NCI-H748 (cell line): ENCODE results near the gene AGRP.
A peak's percentile ranks its signal among the peaks of the same experiment; 100 is the strongest.
"Not testable (repeated sequence)": the region's sequence is repeated elsewhere in the genome, so short reads cannot be mapped to it uniquely, and the experiment has no call there.

Experiments
- DNase-seq: peaks from one replicate; lab custom pipeline; 2025; ENCODE audit not compliant: unreplicated experiment; lab: John Stamatoyannopoulos, UW

The AGRP gene, protein sequence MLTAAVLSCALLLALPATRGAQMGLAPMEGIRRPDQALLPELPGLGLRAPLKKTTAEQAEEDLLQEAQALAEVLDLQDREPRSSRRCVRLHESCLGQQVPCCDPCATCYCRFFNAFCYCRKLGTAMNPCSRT

DNA sequence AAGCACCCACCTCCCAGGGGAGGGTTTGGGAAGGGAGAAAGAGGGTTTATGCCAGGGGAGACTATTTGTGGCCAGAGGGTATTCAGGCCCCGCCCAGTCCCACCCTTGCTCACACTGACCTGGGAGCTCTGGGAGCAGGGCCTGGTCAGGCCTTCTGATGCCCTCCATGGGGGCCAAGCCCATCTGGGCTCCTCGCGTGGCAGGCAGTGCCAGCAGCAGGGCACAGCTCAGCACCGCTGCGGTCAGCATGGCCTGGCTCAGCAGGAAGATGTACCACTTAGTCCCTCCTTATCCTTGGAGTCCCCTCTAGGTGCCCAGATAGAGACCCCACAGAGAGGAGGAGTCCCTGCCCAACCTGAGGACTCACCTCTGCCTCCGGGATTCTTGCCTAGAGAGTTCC, at the start of gene AGRP:
Gene AGRP, minus strand, starts transcription at position 398 of the 400 bp plus-strand sequence. Its CDS starts 149 bp downstream, at position 249.
- no peak for DNase-seq

DNA sequence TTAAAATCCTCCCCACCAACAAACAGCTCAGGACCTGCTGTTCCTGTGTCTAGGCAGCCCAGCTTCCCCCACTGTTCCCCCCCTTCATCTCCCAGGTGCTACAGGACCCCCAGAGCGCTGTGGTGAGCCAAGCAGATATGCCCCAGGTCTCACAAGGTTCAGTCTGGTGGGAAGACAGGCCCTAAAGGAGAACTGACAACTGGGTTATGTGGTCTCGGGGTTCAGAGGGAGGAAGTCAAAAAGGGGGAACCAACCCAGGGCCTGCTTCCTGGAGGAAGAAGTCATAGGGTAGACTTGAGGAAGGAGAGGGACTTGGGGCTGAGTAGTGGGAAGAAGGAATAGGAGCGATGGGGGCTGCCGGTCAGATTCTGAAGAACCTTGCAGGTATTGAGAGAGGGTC, 47.9 kb upstream of the AGRP start:
- no peak for DNase-seq

DNA sequence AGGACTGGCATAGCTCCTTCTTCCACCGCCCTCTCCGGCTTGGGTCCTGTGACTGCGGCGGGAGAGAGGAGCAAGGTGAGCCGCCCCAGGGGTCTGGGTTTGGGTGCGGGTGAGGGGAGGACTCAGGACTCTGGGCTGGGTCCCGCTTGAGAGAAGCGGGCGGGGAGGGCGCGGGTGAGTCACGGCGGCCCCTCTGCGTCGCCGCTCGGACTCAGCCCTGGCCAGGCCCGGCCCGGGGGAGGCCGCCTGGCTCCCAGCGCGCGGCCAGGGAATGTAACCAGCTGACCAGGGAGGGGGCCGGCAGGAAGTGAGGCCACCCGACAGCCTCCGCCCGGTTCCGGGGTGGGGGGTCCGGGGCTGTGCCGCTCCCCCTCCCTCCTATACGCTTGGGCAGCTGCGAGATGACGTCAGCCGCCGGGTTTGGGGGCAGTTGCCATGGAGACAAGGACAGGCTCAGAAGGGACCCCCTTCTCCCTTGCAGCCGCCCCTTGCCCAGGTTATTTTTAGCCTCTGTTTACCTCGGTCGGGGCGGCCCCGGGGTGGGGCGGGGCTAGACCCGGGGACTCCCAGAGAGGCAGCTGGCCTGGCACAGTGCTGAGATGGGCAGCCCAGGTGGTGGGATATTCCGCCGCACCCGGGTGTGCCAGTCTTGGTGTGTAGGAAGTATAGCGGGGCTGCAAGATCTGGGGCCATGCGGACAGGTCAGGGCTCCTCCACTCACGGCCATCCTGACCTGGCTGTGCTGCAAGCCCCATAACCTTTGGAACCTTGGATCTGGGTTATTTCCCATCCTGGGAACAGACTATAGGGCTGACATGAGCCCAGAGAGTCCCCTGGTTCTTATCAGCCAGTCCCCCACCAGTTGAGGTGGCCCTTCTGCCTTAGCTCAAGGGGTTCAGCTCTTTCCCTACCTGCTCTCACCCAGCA, 46.9 kb upstream of the AGRP start:
- DNase-seq, result peak; percentile 54

DNA sequence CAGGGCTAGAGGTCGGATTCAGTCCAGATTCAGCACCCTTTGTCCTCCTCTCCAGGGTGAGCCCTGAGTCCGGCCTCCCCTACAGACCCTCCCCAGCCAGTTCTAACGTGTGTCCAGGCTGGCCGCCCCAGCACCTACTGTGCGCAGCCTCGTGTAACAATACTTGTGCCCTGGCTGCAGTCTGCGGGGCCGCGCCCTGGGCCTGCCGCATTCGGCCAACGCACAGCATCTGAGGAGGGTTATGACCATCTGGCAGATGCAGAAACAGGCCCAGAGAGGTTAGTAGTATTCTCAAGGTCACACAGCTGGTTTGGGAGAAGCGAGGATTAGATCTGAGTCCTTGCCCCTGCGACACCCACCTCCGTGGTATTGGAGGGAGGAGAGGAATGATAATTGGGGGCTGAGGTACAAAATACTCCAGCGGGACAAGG, 46.2 kb upstream of the AGRP start:
- peak; percentile 51 for DNase-seq

DNA sequence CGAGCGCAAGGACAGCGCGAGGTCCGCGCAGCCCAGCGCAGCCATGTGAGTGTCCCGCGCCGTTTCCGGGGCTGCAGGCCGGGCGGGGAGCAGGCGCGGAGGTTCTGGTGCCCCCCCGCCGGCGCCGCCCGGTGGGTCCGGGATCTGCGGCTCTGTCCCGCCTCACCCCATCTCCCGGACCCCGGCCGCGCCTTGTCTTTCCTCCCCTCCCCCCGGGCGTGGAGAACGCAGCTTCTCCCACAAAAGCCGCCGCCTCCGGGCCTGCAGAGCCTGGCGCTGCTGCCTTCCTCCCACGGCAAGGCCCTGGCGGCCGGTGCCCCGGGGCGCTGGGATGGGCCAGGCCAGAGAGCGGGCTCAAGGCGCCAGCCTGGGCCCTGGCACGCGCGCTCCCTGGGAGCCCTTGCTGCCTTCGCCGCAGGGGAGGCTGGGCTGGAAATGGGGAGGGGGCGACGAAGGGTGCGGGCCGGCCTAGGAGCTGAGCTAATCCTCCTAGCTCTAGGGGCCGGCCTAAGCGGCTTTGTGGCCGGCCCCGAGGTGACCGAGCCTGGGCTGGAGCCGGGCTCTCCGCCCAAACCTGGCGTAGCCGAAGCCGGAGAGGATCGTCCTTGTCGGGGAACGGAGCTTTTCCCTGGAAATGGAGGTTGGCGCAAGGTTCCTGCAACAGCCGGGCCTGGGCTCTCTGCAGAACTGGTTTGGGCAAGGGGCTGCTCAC, 45.7 kb upstream of the AGRP start:
- DNase-seq, result peak; percentile 56

DNA sequence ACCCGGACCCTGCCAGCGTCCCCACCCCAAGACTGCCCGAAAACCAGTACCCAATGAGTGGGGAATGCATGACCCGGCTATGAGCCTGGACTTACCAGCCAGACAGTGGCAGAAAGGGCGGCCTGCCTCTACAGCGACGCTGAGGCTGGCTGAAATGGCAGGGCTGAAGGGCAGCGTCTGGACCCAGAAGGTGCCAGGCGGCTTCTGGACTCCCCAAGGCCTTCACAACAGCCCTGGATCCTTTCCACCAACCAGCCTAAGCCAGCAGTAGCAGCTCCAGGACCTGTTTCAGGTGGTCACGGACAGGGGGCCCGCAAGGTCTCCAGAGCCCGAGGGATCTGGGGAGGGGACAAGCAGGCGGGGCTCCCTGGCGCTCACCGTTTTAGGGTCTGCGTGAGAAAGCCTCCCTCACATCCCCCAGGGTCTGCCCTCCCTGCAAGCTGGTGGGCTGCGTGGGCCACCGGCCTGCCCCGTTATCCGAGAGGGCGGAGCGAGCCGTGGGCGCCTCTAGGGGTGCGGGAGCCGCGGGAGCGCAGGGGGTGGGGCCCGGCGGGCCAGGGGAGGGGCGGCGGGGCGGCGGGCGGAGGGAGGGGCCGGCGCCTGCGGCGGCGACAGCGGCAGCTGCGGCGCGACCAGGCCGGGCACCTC, 45.0 kb upstream of the AGRP start, which contains the start of gene RIPOR1:
Gene RIPOR1, plus strand, starts transcription at position 608 of the 648 bp plus-strand sequence. CDS start 9,618 bp downstream, outside the sequence.
- DNase-seq, result peak; percentile 56

DNA sequence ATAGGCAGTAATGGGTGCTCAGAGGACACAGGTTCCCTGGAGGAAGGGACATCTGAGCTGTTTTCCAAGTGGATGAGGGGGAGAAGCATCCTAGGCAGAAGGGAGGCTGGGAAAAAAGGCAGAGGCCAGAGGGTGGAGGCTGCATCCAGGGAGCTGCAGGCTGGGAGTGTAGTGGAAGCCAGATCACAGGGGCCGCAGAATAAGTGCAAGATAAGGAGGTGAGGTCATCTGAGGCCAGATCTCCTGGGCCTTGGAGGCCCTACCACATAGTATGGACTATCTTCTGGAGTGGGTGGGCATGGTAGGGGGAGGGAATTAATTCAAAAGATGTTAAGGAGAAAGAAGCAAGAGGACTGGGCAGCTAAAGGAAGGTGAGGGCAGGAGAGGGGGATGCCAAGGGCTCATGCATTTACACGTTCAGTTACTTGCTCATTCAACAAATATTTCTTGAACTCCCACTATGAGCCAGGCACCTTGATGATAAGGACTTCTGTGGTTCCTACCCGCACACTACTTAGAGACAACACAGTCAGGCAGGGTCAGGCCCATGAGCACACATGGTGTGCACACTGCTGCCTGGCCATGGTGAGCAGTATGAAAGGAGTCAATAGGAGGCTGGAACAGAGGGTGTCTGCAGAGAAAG, 42.9 kb upstream of the AGRP start:
- DNase-seq, result no peak

DNA sequence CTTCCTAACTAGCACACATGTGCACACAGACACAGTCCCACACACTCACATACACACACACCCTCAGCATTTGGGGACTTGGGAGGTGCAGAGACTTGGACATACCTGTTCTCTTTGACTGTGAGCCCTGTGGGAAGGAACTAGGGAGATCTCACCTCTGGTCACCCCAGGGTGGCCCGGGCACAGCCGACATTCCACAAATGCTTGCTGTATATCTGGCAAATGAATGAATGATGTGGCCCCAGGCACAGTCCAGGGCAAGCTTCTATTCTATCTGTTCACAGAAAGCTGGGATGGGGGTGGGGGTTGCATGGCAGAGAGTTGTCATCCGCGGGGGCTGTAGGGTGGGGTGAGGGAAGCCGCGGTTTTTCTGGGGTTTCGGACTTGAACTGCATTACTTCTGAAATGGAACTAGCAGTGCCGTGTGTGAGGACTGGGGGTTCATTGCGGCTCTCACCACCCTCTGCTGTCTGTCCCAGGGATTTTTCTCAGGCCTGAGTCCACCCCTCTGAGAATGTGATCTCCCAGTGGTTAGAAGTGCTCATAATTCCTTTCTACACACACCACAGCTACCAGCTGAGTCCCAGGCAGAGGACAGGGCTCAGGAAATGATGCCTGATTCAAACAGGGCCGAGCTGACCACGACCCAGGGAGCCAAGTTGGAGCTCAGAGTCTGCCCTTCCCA, 42.0 kb upstream of the AGRP start:
- no peak for DNase-seq

DNA sequence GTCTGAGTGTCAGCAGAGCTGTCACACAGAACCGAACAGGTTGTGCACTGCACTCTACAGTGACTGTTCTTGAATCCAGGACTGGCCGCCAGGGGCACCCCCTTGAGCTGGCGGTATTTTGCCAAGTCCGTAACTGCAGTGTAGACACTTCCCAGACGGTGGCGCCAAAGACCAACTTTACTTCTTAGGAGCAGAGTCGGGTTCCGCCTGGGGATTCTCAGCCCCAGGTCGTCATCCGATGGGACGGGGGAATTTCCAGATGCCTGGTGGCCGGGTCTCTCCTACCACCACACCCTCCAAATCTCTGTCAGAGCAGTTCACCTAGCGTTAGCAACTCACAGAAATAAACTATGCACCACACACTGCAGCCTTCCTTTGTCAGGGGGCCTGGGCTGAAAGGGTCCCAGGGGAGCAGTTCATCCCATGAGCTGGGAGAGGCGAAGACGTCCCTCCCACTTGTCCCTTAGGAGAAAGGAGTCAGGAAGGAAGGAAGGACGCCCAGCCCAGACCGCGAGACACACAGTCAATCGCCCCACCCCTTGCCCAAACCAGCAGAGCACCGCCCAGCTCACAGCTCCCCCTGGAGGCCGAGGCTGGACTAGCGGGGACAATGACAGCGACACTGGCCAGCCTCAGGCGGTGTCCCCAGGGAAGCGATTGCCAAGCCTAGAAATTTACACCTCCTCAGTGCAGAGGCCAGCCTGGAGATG, 37.9 kb upstream of the AGRP start:
- DNase-seq, result peak; percentile 91

DNA sequence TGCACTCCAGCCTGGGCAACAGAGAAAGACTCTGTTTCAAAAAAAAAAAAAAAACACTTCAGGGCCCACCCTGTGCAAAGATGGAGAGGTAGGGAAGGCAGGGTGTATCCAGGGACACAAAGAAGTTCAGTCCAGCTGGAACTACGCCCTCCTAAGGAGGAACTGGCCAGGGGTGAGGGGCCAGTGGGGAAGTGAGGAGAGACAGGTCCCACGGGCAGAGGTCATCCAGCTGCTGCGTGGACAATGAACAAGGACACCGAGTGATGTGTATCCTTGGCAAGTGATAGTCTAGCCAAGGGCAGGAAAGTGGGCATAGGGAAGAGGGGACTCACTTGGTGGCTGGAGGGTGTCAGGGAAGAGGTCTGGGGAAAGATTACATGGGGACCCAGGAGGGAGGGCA, 35.9 kb upstream of the AGRP start:
- DNase-seq, result no peak

DNA sequence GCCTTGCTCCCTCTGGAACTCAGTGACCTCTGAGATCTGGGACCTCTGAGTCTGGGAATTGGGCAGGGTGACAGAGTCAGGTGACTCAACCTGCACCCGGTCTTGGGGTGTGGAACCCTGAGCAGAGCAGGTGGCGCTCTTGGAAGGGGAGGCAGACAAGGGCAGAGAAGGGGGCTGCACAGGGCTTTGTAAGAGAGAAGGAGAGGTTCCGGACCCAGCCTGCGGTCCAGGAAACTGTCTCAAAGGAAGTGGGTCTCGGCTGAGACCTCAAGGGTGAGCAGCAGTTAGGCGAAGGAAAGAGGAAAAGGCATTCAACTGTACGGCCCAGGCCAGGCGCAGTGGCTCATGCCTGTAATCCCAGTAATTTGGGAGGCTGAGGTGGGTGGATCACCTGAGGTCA, 35.3 kb upstream of the AGRP start:
- no peak for DNase-seq

DNA sequence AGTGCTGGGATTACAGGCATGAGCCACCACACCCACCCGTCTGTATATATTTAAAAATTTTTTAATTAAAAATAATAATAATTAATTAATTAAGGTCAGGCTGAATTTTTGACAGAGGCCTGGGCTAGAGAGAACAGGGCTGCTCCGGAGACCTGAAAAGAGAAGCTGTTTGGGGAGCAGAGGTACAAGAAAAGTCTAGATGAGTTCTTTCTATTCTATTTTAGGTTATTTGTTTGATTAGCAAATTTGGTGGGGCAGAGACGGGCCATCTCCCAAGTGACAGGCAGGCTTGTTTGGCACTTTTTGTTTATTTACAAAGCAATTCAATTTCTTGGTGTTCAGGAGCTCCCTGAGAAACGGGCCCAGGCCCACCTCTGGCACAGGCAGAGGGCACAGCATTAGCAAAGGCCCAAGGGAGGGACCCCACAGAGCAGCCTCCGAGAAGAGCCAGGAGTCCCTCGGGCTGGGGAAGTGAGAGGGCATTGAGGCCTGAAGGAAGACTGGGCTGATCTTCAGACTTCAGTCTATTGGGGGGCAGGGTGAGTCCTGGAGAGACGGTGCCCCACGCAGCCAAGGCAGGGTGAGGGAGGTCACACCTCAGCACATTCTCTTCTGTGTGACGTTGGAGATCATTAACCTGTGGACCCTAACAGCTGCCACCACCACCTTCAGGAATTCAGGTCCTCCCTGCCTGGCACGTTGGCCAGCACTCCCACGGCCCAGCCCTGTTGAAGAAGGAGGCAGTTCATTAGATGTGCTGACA, 34.5 kb upstream of the AGRP start:
- no peak for DNase-seq

DNA sequence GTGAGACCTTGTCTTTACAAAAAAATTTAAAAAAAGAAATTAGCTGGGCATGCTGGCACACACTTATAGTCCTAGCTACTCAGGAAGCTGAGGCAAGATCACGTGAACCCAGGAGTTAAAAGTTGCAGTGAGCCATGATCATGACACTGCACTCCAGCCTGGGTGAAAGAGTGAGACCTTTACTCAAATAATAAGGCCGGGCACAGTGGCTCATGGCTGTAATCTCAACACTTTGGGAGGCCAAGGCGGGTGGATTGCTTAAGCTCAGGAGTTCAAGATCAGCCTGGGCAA, 33.8 kb upstream of the AGRP start:
- no peak for DNase-seq

DNA sequence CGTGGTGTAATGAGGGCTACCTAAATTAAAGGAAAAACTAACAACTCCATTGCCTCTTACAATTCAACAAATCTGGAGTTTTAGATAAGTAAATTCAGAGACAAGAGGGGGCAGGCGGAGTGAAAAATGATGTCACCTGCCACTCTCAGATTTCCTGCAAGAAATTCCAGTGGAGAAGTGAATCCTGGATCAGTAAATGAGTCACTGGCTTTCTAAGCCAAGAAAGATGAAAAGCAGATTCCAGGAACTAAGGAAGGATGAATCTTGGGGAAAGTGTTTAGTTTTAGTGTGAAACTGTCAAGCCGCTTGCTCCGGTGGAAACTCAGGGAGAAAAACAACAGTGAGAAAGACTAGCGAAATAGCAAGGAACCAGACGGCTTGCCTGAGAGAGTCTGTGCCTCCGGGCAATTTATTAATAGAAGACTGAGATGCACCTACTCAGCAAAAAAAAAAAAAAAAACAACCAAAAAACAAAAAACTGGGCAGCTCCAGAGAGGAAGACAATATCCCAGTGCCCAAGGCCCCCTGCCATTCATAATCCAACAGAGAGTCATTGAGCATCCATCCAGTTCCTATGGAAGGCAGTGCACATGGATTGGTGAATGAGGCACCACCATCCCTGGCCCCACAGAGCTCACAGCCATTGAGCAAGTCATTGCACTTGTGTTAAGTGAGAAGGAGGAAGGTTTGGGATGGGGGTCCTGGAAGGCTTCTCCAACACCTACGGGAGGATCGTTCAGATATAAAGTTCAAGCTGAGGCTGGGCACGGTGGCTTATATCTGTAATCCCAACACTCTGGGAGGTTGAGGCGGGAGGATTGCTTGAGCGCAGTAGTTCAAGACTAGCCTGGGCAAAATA, 33.2 kb upstream of the AGRP start:
- DNase-seq, result no peak

DNA sequence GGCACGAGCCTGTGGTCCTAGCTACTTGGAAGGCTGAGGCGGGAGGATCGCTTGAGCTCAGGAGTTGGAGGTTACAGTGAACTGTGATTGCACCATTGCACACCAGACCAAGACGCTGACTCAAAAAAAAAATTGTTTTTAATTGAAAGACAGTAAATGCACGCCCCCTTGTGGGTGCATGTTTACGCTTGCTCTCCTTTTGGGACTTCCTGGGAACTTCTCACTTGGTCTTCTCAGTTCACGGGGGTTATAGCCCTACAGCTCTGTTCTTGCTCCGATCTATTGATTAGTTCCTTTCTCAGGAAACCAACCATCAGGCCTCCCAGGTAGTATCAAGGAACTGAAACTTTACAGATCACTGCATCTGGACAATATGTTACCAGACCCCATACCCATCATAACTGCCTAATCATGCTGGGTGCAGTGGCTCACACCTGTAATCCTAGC, 31.1 kb upstream of the AGRP start:
- peak; percentile 67 for DNase-seq

DNA sequence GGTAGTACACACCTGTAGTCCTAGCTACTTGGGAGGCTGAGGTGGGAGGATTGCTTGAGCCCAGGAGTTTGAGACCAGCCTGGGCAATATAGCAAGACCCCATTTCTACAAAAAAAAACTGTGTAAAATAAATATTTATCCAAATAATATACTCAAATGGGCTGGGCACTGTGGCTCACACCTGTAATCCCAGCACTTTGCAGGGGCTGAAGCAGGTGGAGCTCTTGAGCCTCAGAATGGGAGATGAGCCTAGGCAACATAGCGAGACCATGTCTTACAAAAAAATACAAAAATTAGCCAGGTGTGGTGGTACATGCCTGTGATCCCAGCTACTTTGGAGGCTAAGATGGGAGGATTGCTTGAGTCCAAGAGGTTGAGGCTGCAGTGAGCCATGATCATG, 30.5 kb upstream of the AGRP start:
- not testable (repeated sequence) for DNase-seq

DNA sequence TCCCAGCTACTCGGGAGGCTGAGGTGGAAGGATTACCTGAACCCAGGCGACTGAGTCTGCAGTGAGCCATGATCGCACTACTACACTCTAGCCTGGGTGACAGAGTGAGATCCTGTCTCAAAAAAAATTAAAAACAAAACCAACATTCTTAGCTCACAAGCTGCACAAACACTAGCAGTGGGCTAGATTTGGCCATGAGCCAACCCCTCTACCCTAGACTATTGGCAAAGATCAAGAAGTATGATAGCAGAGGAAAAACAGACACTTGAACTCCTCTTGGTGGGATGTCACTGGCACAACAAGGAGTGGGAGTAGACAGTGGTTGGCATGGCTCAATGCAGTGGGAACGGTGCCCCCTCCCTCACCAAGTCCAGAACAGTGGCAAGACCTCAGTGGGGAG, 25.7 kb upstream of the AGRP start:
- DNase-seq, result no peak

DNA sequence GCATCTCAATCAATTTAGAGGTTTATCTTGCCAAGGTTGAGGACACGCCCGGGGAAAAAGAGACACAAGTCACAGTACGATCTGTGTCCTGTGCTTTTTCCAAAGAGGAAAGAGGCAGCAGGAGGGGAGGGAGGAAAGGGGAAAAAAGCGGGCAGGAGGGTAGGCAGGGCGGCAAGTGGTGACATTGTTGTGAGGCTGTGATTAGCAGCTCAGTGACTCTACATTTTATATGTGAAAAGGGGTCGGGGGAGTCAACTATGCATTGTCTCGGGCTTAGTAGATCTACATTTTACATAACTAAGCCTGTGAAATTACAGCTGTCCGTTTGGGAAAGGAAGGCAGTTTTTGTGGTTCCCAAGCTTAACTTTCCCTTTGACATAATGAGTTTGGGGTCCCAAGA, 23.1 kb upstream of the AGRP start:
- no peak for DNase-seq
